K562 (cell line): Measurements from ENCODE around the gene CACNB1. TPM values are rescaled to one million over a fixed set of nuclear protein-coding genes. Genes with fewer than 3 reads are reported as not detected.

Source experiments
- ATAC-seq: fragments of 200-7000 bp; cut with Tn5 transposase; 3 replicates; pipeline ENCODE4 v1.9.1; 2020; ENCODE audit warnings: moderate library complexity
- BruUV-seq: library from RNA; stranded (reverse); fragments of 400-500 nt; replicated peaks from 2 replicates; lab custom pipeline; 2021; lab: Mats Ljungman, UMichigan
- CTCF ChIA-PET: fragments of 300-600 bp; formaldehyde crosslinking; extraction: SDS; loops from one replicate; lab custom pipeline; 2021; ENCODE audit warnings: low intra/inter-chr PET ratio; lab: Yijun Ruan, JAX
- POLR2A ChIA-PET: fragments of 300-600, 350-650 bp; sonication (Branson Sonifier 250); formaldehyde crosslinking; extraction: SDS; loops from one replicate; lab custom pipeline; 2021; ENCODE audit warnings: antibody characterized with exemption, inconsistent platforms; lab: Yijun Ruan, JAX
- DNase-seq, 4 experiments: peaks; one replicate each; pipeline versions ENCODE4 v3.0.0 to v3.0.0-alpha.2; 2011 to 2018; ENCODE audit warnings: low spot score in 3 of 4, mixed read lengths in 3 of 4; ENCODE audit errors: extremely low read depth in 1 of 4
- FAIRE-seq: peaks from 2 replicates; lab custom pipeline; 2011; peaks lifted over from hg19 to GRCh38; lab: Jason Lieb, UNC
- H2AFZ ChIP-seq: 2 replicates; pipeline ENCODE4 v1.6.0; 2011; ENCODE audit warnings: low read depth, low read length, control low read depth, inconsistent platforms
- H3K27ac ChIP-seq: fragments of 200-600 bp; 3 replicates; pipeline ENCODE4 v1.8.0; 2011; ENCODE audit warnings: low read depth, mild to moderate bottlenecking, control low read depth, inconsistent platforms, low read length, moderate library complexity, mixed read lengths; ENCODE audit errors: extremely low read depth
- H3K27me3 ChIP-seq, 2 experiments: fragments of 300-600 bp in 1 of 2; 2 replicates in 1 of 2; 3 replicates in 1 of 2; pipeline versions ENCODE4 v1.6.0 to v1.8.0; 2011; ENCODE audit warnings: inconsistent platforms in 2 of 2, low read length in 2 of 2, mild to moderate bottlenecking in 1 of 2, mixed read lengths in 1 of 2, moderate library complexity in 1 of 2; ENCODE audit not compliant: control insufficient read depth in 2 of 2, insufficient read depth in 2 of 2
- H3K36me3 ChIP-seq: fragments of 300-600 bp; 3 replicates; pipeline ENCODE4 v1.8.0; 2011; ENCODE audit warnings: mild to moderate bottlenecking, low read length, inconsistent platforms; ENCODE audit not compliant: control insufficient read depth, insufficient read depth
- H3K4me1 ChIP-seq, 2 experiments: fragments of 200-600 bp in 1 of 2; replicated peaks in 1 of 2; 2 replicates in 1 of 2; 3 replicates in 1 of 2; pipeline versions ENCODE4 v1.5.1 to v1.8.0; 2011; ENCODE audit warnings: inconsistent platforms in 2 of 2, low read length in 2 of 2, mild to moderate bottlenecking in 1 of 2, mixed read lengths in 1 of 2, moderate library complexity in 1 of 2; ENCODE audit not compliant: control insufficient read depth in 2 of 2, insufficient read depth in 2 of 2
- H3K4me2 ChIP-seq: 2 replicates; pipeline ENCODE4 v1.6.1; 2011; ENCODE audit warnings: low read length, control low read depth, inconsistent platforms, mixed read lengths; ENCODE audit not compliant: insufficient read depth
- H3K4me3 ChIP-seq: fragments of 200-600 bp; sonication (generic), shearing (Covaris generic); 2 replicates; pipeline ENCODE4 v1.5.1; 2016; ENCODE audit warnings: control low read depth, inconsistent platforms
- H3K79me2 ChIP-seq: fragments of 200-600 bp; 3 replicates; pipeline ENCODE4 v1.8.0; 2011; ENCODE audit warnings: low read length, inconsistent platforms; ENCODE audit not compliant: control insufficient read depth, insufficient read depth
- H3K9ac ChIP-seq, 2 experiments: 2 replicates each; pipeline versions ENCODE4 v1.6.0 to v1.6.1; 2011; ENCODE audit warnings: low read depth in 2 of 2, low read length in 2 of 2, control low read depth in 1 of 2, inconsistent platforms in 1 of 2, mild to moderate bottlenecking in 1 of 2, mixed read lengths in 1 of 2; ENCODE audit not compliant: insufficient read depth in 1 of 2
- H3K9me1 ChIP-seq: one replicate; pipeline ENCODE4 v1.6.0; 2011; ENCODE audit warnings: inconsistent platforms, mild to moderate bottlenecking, low read length, moderate library complexity; ENCODE audit not compliant: control insufficient read depth, insufficient read depth
- H3K9me3 ChIP-seq: replicated peaks from 2 replicates; pipeline ENCODE4 v1.5.1; 2011; ENCODE audit warnings: low read depth, low read length, inconsistent platforms; ENCODE audit not compliant: control insufficient read depth, insufficient read depth
- H4K20me1 ChIP-seq: replicated peaks from 2 replicates; pipeline ENCODE4 v1.6.1; 2011; ENCODE audit warnings: low read length, inconsistent platforms, mixed read lengths; ENCODE audit not compliant: control insufficient read depth, insufficient read depth
- CBFB ChIP-seq: sonication (generic); formaldehyde crosslinking; IDR thresholded peaks from 2 replicates; pipeline ENCODE4 v1.4.0; 2020; ENCODE audit warnings: mild to moderate bottlenecking, missing genetic modification reagents
- OTX1 ChIP-seq: fragments of 450-650 bp; formaldehyde crosslinking; IDR thresholded peaks from 2 replicates; pipeline ENCODE4 v1.4.0; 2022; ENCODE audit warnings: mild to moderate bottlenecking
- SNRNP70 ChIP-seq: fragments of 200-400 bp; formaldehyde crosslinking; optimal IDR thresholded peaks from 2 replicates; pipeline ENCODE3; 2017; ENCODE audit warnings: low read depth, low read length
- SPI1 ChIP-seq: IDR thresholded peaks from 2 replicates; pipeline ENCODE4 v1.6.1; 2011; ENCODE audit warnings: low read depth, low read length, control low read depth, borderline replicate concordance
- ZFP1 ChIP-seq: fragments of 450-650 bp; formaldehyde crosslinking; IDR thresholded peaks from 2 replicates; pipeline ENCODE4 v1.4.0; 2020; ENCODE audit warnings: mild to moderate bottlenecking, mixed read lengths
- WGBS: fragments of 100-300 bp; shearing (Covaris generic); methylation state at CpG from one replicate; pipeline ENCODE4 v1.1.6; 2016; ENCODE audit warnings: low coverage, mixed read lengths; ENCODE audit not compliant: insufficient coverage; ENCODE audit errors: missing lambda C conversion rate; 5-methylcytosine and 5-hydroxymethylcytosine counted together
- in situ Hi-C: fragments of 300-500 bp; cut with MboI; formaldehyde crosslinking; loops from 4 replicates; pipeline ENCODE4 v1.15.0; 2018; ENCODE audit warnings: inconsistent platforms, mixed read lengths
- intact Hi-C: fragments of 100-400 bp; cut with micrococcal nuclease; formaldehyde crosslinking; loops from 2 replicates; pipeline ENCODE4 v1.14.2; 2022
- polyA plus RNA-seq, 8 experiments: library from polyadenylated mRNA; depleted of rRNA in 4 of 8; stranded (reverse) in 5 of 8; unstranded in 3 of 8; fragments of >200 nt; fragmentation: Nextera tagmentation in 2 of 8; fragmentation: Illumina TruSeq in 1 of 8; extraction: Ambion mirVana in 2 of 8; extraction: Trizol in 1 of 8; gene quantifications; 2 replicates each; pipeline versions ENCODE4 v1.2.1 to v1.2.3, GENCODE V29; 2011 to 2014; ENCODE audit warnings: inconsistent platforms in 1 of 8, missing spikeins in 1 of 8
- total RNA-seq, 7 experiments: library from RNA; depleted of rRNA in 6 of 7; stranded (reverse); fragments of >200 nt in 6 of 7; fragmentation: Illumina TruSeq in 2 of 7; extraction: Trizol in 2 of 7; gene quantifications; 2 replicates each; pipeline versions ENCODE4 v1.2.1 to v1.2.3, GENCODE V29; 2011 to 2021; ENCODE audit warnings: low replicate concordance in 1 of 7

The CACNB1 gene
- total and polyA plus RNA-seq, 9 of the 15 experiments (the other 6 are each of a cell fraction or from before 2014, with no cell fraction given) = 0.08 to 7.4 (median 3.0) TPM

- WGBS = 7% methylated on average over 7 of the region's 7 CpGs
- H3K4me3 ChIP-seq = no peak overlapping the region
- DNase-seq (no peak), ATAC-seq (no peak), FAIRE-seq (no peak)
- H3K4me1 ChIP-seq = peaks cover 5 to 19% of the 10 kb centered on the region in 2 experiments; a peak in 3 of 5 replicates
- H3K4me2 ChIP-seq = no peak overlapping the region
- peak; percentile 90 for TF ChIP-seq SPI1
- TF ChIP-seq ZFP1 = no peak
- TF ChIP-seq OTX1 (CRISPR knock-in tag) = 0 out of 2 replicates have a peak, but pooled peaks have one; percentile 14
- TF ChIP-seq CBFB (CRISPR knock-in tag) = no peak
- no peak for TF ChIP-seq SNRNP70
- in situ Hi-C loops = no loop called here
- no peaks in the 10 kb centered on the region for H3K9me3 ChIP-seq
- H3K27ac ChIP-seq = no peak overlapping the region
- H2AFZ ChIP-seq = no peak overlapping the region
- intact Hi-C loops = no loop called here
- no peaks in the 10 kb centered on the region for H4K20me1 ChIP-seq
- ChIA-PET POLR2A (interaction anchor here (0.5 to 1.4 kb wide), 4 partner anchors 11 to 85 kb away, joined by 3 to 4 read pairs (median 4); no protein-coding TSS in a partner anchor), CTCF (no interaction called here)
- BruUV-seq = no TSS peak
- H3K9me1 ChIP-seq = no peaks in the 10 kb centered on the region
- no peaks in the 10 kb centered on the region for H3K36me3 ChIP-seq
- peak overlapping the region in 1 of 2 experiments; percentile 6; a peak in 1 of 4 replicates for H3K9ac ChIP-seq
- H3K79me2 ChIP-seq = no peaks in the 10 kb centered on the region
- H3K27me3 ChIP-seq = no peaks in the 10 kb centered on the region
Measured at GRCh38 chr17:39166437-39167335, 30.8 kb downstream of the CACNB1 start.
